Tibial artery (tissue), 4 donors: Measurements from ENCODE around the gene SSPN.

ENCODE experiments used
- DNase-seq, 2 donors: peaks; one replicate each; pipeline ENCODE4 v3.0.0-alpha.2; 2019
- H3K27ac ChIP-seq, 2 donors: fragments of 200-600 bp; sonication (generic) in 1 of 2; 1 replicate in 1 of 2; 2 replicates in 1 of 2; pipeline ENCODE4 v1.5.1; 2018 to 2019; ENCODE audit warnings: mild to moderate bottlenecking in 1 of 2
- H3K27me3 ChIP-seq, 2 donors: fragments of 200-600 bp; sonication (generic) in 1 of 2; one replicate each; pipeline versions ENCODE4 v1.5.1 to v1.6.0; 2016 to 2019
- H3K36me3 ChIP-seq, 3 donors: fragments of 200-600 bp; sonication (generic) in 2 of 3; one replicate each; pipeline ENCODE4 v1.5.1; 2016 to 2019; ENCODE audit warnings: mild to moderate bottlenecking in 2 of 3
- H3K4me1 ChIP-seq, 4 donors: fragments of 200-600 bp; sonication (generic) in 2 of 4; 1 replicate in 3 of 4; 2 replicates in 1 of 4; pipeline ENCODE4 v1.5.1; 2016 to 2019
- H3K4me3 ChIP-seq, 2 donors: fragments of 200-600 bp; sonication (generic) in 1 of 2; 1 replicate in 1 of 2; 2 replicates in 1 of 2; pipeline ENCODE4 v1.5.1; 2018 to 2019; ENCODE audit warnings: mild to moderate bottlenecking in 2 of 2
- H3K9me3 ChIP-seq, 3 donors: fragments of 200-600 bp; sonication (generic) in 1 of 3; one replicate each; pipeline ENCODE4 v1.5.1; 2016 to 2019
- CTCF ChIP-seq, 2 experiments: fragments of 200-600 bp in 1 of 2; fragments of 450-650 bp in 1 of 2; IDR thresholded peaks; one replicate each; pipeline ENCODE4 v1.5.1; 2017 to 2019; ENCODE audit warnings: antibody characterized with exemption in 2 of 2, mild to moderate bottlenecking in 1 of 2, moderate library complexity in 1 of 2
- intact Hi-C: fragments of 100-400 bp; cut with DNase I; formaldehyde crosslinking; loops from one replicate; pipeline ENCODE4 v1.15.0; 2023; ENCODE audit warnings: low total_unique reads

SSPN gene

DNA sequence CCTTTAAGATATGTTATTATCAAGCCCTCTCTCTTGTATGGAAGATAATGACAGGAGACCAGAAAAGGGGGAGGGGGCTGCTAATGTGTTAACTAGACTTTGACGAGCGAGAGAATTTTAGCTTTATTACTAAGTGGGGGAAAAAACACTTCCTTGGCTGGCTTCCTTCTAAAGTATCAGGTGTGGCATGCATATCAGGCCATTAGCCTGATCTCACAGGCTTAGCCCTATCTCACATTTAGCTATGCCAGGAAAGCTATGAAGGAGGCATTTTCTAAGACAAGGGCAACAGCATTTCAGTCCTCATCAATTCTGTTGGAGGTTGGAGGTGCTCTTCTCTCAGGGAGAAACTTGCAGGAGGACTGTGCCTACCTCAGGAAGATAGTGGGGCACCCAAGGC lies 9.9 kb downstream of the SSPN start:
- Histone ChIP-seq H3K4me3 (peak overlapping the region; percentile 2 to 12), H3K4me1 (peaks cover 0 to 24% (median 4%) of the 10 kb centered on the region in 4 donors), H3K27me3 (no peaks in the 10 kb centered on the region), H3K27ac (no peak overlapping the region), H3K9me3 (no peaks in the 10 kb centered on the region), H3K36me3 (no peaks in the 10 kb centered on the region)
- intact Hi-C loops: no loop called here
- no peak for TF ChIP-seq CTCF (IDR thresholded peaks at IDR 0.05)
- DNase-seq: no peak

DNA sequence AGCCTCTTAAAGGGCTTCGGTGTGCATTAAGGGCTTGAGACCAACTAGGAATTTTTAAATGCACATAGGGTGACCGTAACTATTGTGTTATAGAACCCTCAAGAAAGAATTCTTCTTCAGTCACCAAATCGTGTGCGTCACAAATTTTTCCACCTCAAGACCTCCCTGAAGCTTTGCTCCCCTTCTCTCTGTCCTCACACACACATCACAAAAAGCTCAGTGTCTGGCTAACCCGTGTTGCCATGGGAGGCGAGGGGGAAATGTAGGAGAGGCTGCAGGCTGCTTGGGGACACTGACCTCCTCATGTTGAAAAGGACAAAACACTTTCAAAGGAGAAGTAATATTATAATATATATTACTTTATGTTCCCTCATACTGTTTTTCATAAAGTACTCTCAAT lies 10.6 kb downstream of the SSPN start:
- Histone ChIP-seq H3K27ac (no peak overlapping the region), H3K36me3 (no peaks in the 10 kb centered on the region), H3K27me3 (no peaks in the 10 kb centered on the region), H3K9me3 (no peaks in the 10 kb centered on the region), H3K4me3 (no peak overlapping the region), H3K4me1 (peaks cover 0 to 24% (median 4%) of the 10 kb centered on the region in 4 donors)
- no peak for DNase-seq
- intact Hi-C loops: no loop called here
- TF ChIP-seq CTCF (IDR thresholded peaks at IDR 0.05): no peak

GRCh38 chr12:26211331-26211730 lies 16.0 kb downstream of the SSPN start:
- intact Hi-C loops: no loop called here
- DNase-seq: no peak
- no peaks in the 10 kb centered on the region for H3K9me3 ChIP-seq
- no peak overlapping the region for H3K4me3 ChIP-seq
- H3K27me3 ChIP-seq: no peaks in the 10 kb centered on the region
- TF ChIP-seq CTCF (IDR thresholded peaks at IDR 0.05): no peak
- peaks cover 0 to 17% (median 7%) of the 10 kb centered on the region in 4 donors for H3K4me1 ChIP-seq
- H3K27ac ChIP-seq: no peak overlapping the region
- no peaks in the 10 kb centered on the region for H3K36me3 ChIP-seq

- Histone ChIP-seq H3K27ac (no peak overlapping the region), H3K36me3 (no peaks in the 10 kb centered on the region), H3K27me3 (no peaks in the 10 kb centered on the region), H3K9me3 (no peaks in the 10 kb centered on the region), H3K4me1 (peaks cover 0 to 17% (median 7%) of the 10 kb centered on the region in 4 donors), H3K4me3 (no peak overlapping the region)
- DNase-seq: no peak
- intact Hi-C loops: no loop called here
- no peak for TF ChIP-seq CTCF (IDR thresholded peaks at IDR 0.05)
Observed at GRCh38 chr12:26212396-26212795, 17.0 kb downstream of the SSPN start.

DNA sequence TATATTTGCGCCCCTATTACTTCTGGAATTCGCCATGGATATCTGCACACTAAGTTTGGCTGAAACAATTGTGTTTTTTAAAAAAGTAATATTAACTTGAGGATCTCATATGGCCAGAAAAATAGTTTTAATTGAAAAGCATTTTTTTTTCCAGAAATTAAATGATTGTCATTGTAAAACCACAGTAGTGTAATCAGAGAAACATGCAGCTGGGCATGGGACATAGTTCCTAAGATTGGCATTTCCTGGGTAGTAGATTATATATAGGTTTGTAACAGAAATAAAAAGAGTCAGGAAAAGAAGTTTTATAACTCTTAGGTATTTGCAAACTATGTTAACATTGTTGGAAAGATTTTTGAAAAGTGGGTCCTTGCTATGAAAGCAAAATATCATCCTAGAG lies 17.6 kb downstream of the SSPN start:
- intact Hi-C loops: no loop called here
- Histone ChIP-seq H3K4me1 (peaks cover 0 to 17% (median 7%) of the 10 kb centered on the region in 4 donors), H3K27ac (no peak overlapping the region), H3K27me3 (no peaks in the 10 kb centered on the region), H3K36me3 (no peaks in the 10 kb centered on the region), H3K4me3 (no peak overlapping the region), H3K9me3 (no peaks in the 10 kb centered on the region)
- DNase-seq: no peak
- no peak for TF ChIP-seq CTCF (IDR thresholded peaks at IDR 0.05)

- intact Hi-C loops: no loop called here
Observed at GRCh38 chr12:26214121-26214520, 18.7 kb downstream of the SSPN start.

More at GRCh38 chr12:26214121-26214520, 18.7 kb downstream of the SSPN start:
- Histone ChIP-seq H3K9me3 (no peaks in the 10 kb centered on the region), H3K4me3 (no peak overlapping the region), H3K27me3 (no peaks in the 10 kb centered on the region), H3K4me1 (peaks cover 0 to 17% (median 7%) of the 10 kb centered on the region in 4 donors), H3K36me3 (no peaks in the 10 kb centered on the region), H3K27ac (no peak overlapping the region)
- TF ChIP-seq CTCF (IDR thresholded peaks at IDR 0.05): no peak
- no peak for DNase-seq
